HFFc6 (cell line): ENCODE results near the gene PACS2. TPM values are rescaled to one million over a fixed set of nuclear protein-coding genes. Genes with fewer than 3 reads are reported as not detected.

Source experiments
- DNase-seq: peaks from one replicate; pipeline ENCODE4 v3.0.0-alpha.2; 2018
- H3K27ac Mint-ChIP-seq: 2 replicates; pipeline ENCODE4 v1.8.0; 2020; ENCODE audit warnings: mild to moderate bottlenecking, mixed read lengths
- H3K27me3 Mint-ChIP-seq: 2 replicates; pipeline ENCODE4 v1.8.0; 2021; ENCODE audit warnings: mild to moderate bottlenecking, moderate library complexity, mixed read lengths; ENCODE audit not compliant: insufficient read depth
- H3K36me3 Mint-ChIP-seq: 2 replicates; pipeline ENCODE4 v1.8.0; 2021; ENCODE audit warnings: low read depth, mixed read lengths
- H3K4me1 Mint-ChIP-seq: 2 replicates; pipeline ENCODE4 v1.8.0; 2020; ENCODE audit warnings: low read depth, mixed read lengths
- H3K4me3 Mint-ChIP-seq: 2 replicates; pipeline ENCODE4 v1.8.0; 2020; ENCODE audit warnings: mild to moderate bottlenecking, moderate library complexity, mixed read lengths
- H3K9me3 Mint-ChIP-seq: 2 replicates; pipeline ENCODE4 v1.8.0; 2020; ENCODE audit warnings: mild to moderate bottlenecking, mixed read lengths
- CTCF ChIP-seq: fragments of 200-600 bp; sonication (generic); IDR thresholded peaks from 2 replicates; pipeline ENCODE4 v1.5.0; 2021; ENCODE audit warnings: antibody characterized with exemption, mild to moderate bottlenecking
- total RNA-seq, 6 experiments: library from RNA; stranded (reverse); fragmentation: NEBNext Ultra II Directional; extraction: Animal tissue kit (Norgen Biotek cat#: 25700); gene quantifications; 2 replicates in 1 of 6; 3 replicates in 5 of 6; pipeline ENCODE4 v1.2.3, GENCODE V29; 2021

The PACS2 gene
- total RNA-seq, 6 experiments from 2014 or later, result 33.5 to 38.5 (median 35.2) TPM

- H3K4me3 Mint-ChIP-seq, result no peak overlapping the region
- no peak overlapping the region for H3K27ac Mint-ChIP-seq
- peaks cover 6% of the 10 kb centered on the region; the same call in 1 of the 2 replicates for H3K36me3 Mint-ChIP-seq
- 0 out of 2 replicates have a peak, but pooled peaks cover 5% of the 10 kb centered on the region for H3K9me3 Mint-ChIP-seq
- peaks cover 3% of the 10 kb centered on the region; the same call in 1 of the 2 replicates for H3K27me3 Mint-ChIP-seq
- DNase-seq, result no peak
- no peak for TF ChIP-seq CTCF
- H3K4me1 Mint-ChIP-seq, result peaks cover 4% of the 10 kb centered on the region; the same call in 1 of the 2 replicates
Measured at GRCh38 chr14:105346200-105346533, 31.6 kb downstream of the PACS2 start.

GRCh38 chr14:105346876-105347586 lies 32.5 kb downstream of the PACS2 start:
- peaks cover 3% of the 10 kb centered on the region; the same call in 1 of the 2 replicates for H3K27me3 Mint-ChIP-seq
- DNase-seq, result no peak
- no peak overlapping the region for H3K4me3 Mint-ChIP-seq
- H3K36me3 Mint-ChIP-seq, result peaks cover 6% of the 10 kb centered on the region; the same call in 1 of the 2 replicates
- no peak for TF ChIP-seq CTCF
- H3K4me1 Mint-ChIP-seq, result no peaks in the 10 kb centered on the region
- no peak overlapping the region for H3K27ac Mint-ChIP-seq
- 0 out of 2 replicates have a peak, but pooled peaks cover 5% of the 10 kb centered on the region for H3K9me3 Mint-ChIP-seq

- H3K4me1 Mint-ChIP-seq, result no peaks in the 10 kb centered on the region
- no peak for TF ChIP-seq CTCF
- peaks cover 6% of the 10 kb centered on the region; the same call in 1 of the 2 replicates for H3K36me3 Mint-ChIP-seq
- no peak overlapping the region for H3K27ac Mint-ChIP-seq
- 0 out of 2 replicates have a peak, but pooled peaks cover 5% of the 10 kb centered on the region for H3K9me3 Mint-ChIP-seq
- H3K4me3 Mint-ChIP-seq, result no peak overlapping the region
- no peak for DNase-seq
- peaks cover 3% of the 10 kb centered on the region; the same call in 1 of the 2 replicates for H3K27me3 Mint-ChIP-seq
Measured at GRCh38 chr14:105347587-105347968, 33.0 kb downstream of the PACS2 start.

GRCh38 chr14:105348169-105348944 lies 33.8 kb downstream of the PACS2 start:
- 0 out of 2 replicates have a peak, but pooled peaks cover 5% of the 10 kb centered on the region for H3K9me3 Mint-ChIP-seq
- no peak overlapping the region for H3K4me3 Mint-ChIP-seq
- H3K4me1 Mint-ChIP-seq, result no peaks in the 10 kb centered on the region
- no peak overlapping the region for H3K27ac Mint-ChIP-seq
- peaks cover 1% of the 10 kb centered on the region; the same call in 1 of the 2 replicates for H3K27me3 Mint-ChIP-seq
- TF ChIP-seq CTCF, result no peak
- H3K36me3 Mint-ChIP-seq, result peaks cover 6% of the 10 kb centered on the region; the same call in 1 of the 2 replicates
- DNase-seq, result no peak

- no peak for DNase-seq
- Mint-ChIP-seq H3K4me3 (no peak overlapping the region), H3K27me3 (peaks cover 1% of the 10 kb centered on the region; the same call in 1 of the 2 replicates), H3K9me3 (0 out of 2 replicates have a peak, but pooled peaks cover 5% of the 10 kb centered on the region), H3K4me1 (no peaks in the 10 kb centered on the region), H3K36me3 (peaks cover 6% of the 10 kb centered on the region; the same call in 1 of the 2 replicates), H3K27ac (no peak overlapping the region)
- TF ChIP-seq CTCF, result no peak
Measured at GRCh38 chr14:105348945-105349699, 34.6 kb downstream of the PACS2 start.
